GM12865 (cell line): ENCODE measurements around the gene GATA5.

Source experiments
- DNase-seq: peaks from one replicate; pipeline ENCODE4 v3.0.0; 2010; ENCODE audit warnings: low read depth
- H3K4me3 ChIP-seq: 2 replicates; pipeline ENCODE4 v1.5.1; 2011; ENCODE audit warnings: mild to moderate bottlenecking, low read depth, low read length, control low read depth
- TF ChIP-seq, protein P1 (sequence below): IDR thresholded peaks from 2 replicates; pipeline ENCODE4 v1.5.1; 2011; ENCODE audit warnings: low read length, control low read depth, low read depth, inconsistent platforms; ENCODE audit not compliant: insufficient read depth; ENCODE audit errors: missing control alignments

The GATA5 gene

DNA sequence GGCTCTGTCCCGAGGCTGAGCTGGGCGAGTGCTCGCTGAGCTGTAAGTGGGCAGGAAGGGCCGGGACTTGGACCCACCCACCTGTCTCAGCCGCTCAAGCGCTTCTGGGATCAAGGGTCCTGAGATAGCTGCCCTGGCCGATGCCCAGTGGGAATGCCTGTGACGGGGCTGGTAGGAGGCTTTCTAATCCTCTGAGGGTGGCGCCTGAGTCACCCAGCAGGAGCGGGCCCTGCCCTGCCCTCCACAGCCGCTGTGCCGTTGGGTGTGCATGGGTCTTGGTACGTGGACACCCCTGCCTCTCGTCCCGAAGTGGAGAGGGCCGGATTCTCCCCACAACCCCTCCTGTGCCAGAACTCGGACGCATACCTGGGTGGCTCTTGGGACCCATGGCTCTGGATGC, 43.1 kb upstream of the GATA5 start:
- DNase-seq, result no peak
- TF ChIP-seq, protein P1, sequence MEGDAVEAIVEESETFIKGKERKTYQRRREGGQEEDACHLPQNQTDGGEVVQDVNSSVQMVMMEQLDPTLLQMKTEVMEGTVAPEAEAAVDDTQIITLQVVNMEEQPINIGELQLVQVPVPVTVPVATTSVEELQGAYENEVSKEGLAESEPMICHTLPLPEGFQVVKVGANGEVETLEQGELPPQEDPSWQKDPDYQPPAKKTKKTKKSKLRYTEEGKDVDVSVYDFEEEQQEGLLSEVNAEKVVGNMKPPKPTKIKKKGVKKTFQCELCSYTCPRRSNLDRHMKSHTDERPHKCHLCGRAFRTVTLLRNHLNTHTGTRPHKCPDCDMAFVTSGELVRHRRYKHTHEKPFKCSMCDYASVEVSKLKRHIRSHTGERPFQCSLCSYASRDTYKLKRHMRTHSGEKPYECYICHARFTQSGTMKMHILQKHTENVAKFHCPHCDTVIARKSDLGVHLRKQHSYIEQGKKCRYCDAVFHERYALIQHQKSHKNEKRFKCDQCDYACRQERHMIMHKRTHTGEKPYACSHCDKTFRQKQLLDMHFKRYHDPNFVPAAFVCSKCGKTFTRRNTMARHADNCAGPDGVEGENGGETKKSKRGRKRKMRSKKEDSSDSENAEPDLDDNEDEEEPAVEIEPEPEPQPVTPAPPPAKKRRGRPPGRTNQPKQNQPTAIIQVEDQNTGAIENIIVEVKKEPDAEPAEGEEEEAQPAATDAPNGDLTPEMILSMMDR, result no peak
- H3K4me3 ChIP-seq, result no peak overlapping the region

DNA sequence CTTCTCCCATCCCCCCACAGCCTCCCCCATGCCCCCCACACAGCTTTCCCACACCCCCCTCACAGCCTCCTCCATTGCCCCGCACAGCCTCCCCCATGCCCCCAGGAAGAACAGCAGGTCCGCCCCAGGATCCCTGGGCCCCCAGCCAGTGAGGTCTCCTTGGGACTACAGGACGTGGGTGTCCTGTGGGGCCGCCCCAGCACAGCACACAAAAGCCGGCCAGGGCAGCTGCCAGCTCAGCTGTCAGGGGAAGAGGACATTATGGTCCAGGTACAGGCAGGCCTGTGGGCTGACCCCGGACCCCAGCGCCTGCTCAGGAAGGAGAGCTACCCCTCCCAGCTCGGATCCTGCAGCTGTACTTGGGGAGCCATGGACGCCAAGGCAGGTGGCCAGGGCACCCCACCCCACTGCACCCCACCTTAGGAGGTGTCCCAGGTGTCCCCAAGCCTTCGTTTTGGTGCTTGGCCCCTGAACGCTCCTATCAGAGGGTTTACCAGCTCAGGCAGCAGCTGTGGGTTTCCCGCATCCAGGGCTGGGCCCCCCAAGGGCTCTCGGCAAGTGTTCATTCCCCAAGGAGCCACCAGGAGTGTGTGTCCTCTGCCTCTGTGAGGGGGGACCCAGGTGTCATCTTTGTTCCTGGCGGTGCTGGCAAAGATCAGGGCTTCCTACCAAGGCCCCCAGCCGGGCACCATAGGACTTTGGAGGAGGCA, 42.3 kb upstream of the GATA5 start:
- TF ChIP-seq, protein P1, result no peak
- H3K4me3 ChIP-seq, result no peak overlapping the region
- DNase-seq, result no peak

DNA sequence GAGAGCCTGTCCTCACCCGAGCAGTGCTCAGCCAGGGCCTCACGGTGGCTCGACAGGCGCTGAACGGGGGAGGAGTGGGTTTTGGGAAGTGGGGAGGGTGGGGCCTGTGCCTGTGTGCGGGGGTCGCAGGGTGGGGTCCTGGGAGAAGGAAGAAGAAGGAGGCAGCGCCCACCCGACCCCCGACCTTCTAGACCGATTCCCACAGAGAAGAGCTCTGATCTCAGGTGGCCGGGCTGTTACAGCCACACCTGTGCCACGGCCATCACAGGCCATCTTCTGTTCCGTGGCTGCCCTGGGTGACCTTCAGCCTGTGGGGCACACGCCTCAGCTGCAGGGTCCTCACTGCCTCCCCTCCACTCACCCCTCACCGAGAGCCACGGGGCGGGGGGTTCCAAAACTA, 41.4 kb upstream of the GATA5 start:
- DNase-seq, result no peak
- TF ChIP-seq, protein P1, result no peak
- no peak overlapping the region for H3K4me3 ChIP-seq

DNA sequence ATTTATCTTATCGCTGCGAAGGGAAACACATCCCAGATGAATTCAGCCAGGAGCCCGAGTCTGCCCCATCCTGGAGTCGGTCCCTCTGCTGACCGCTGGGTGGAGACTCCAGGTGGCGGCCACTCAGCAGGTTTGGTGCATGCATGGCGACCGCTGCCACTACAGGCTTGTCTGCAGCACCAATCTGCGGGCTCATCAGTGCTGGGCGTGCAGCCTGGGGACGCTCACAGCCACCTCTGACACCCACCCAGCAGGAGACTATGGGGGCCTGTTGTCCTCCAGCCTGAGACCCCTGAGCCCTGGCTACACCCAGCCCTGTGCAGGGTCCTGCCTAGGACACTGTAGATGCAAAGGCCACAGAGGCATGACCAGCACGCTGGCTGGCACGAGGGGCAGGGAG, 40.5 kb upstream of the GATA5 start:
- H3K4me3 ChIP-seq, result no peak overlapping the region
- DNase-seq, result no peak
- TF ChIP-seq, protein P1, result no peak

DNA sequence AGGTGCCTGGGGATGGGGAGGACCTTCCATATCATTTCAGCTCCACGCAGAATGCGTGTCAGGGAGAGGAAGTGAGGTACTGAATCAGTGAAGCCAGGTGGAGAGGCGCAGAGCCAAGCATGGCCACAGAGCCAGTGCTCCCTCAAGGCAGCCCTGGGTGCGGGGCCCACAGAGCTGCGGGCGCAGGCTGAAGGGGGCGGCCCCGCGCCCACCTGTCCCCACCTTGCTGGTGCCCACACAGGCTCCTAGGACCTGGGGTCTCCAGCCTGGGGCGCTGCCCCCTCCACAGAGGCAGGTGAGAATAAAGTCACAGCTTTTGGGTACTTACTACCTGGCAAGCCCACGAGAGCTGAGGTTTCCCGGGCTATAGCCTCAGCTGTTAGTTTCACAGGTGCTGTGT, 40.0 kb upstream of the GATA5 start:
- TF ChIP-seq, protein P1, result no peak

GRCh38 chr20:62515280-62515679, 39.5 kb upstream of the GATA5 start:
- TF ChIP-seq, protein P1, result no peak
- DNase-seq, result no peak
- H3K4me3 ChIP-seq, result no peak overlapping the region

More for the DNA sequence above, 40.0 kb upstream of the GATA5 start:
- no peak overlapping the region for H3K4me3 ChIP-seq
- no peak for DNase-seq

GRCh38 chr20:62513991-62514390, 38.2 kb upstream of the GATA5 start:
- TF ChIP-seq, protein P1, result no peak
- no peak overlapping the region for H3K4me3 ChIP-seq
- DNase-seq, result no peak
